Testis (tissue), 2 donors: ENCODE data around the gene GLRA1.

Experiments used
- POLR2A ChIP-seq: fragments of 450-650 bp; IDR thresholded peaks from one replicate; pipeline ENCODE4 v1.6.1; 2017; ENCODE audit warnings: antibody characterized with exemption, mild to moderate bottlenecking, moderate library complexity
- TF ChIP-seq, protein P1 (sequence below), 3 experiments: fragments of 450-650 bp in 2 of 3; fragments of 200-600 bp in 1 of 3; sonication (generic) in 1 of 3; IDR thresholded peaks; one replicate each; pipeline ENCODE4 v1.5.1; 2016 to 2019; ENCODE audit warnings: antibody characterized with exemption in 3 of 3, mild to moderate bottlenecking in 2 of 3, moderate library complexity in 1 of 3

GRCh38 chr5:151909628-151910027 is 15.0 kb downstream of the GLRA1 start:
- TF ChIP-seq, protein P1, sequence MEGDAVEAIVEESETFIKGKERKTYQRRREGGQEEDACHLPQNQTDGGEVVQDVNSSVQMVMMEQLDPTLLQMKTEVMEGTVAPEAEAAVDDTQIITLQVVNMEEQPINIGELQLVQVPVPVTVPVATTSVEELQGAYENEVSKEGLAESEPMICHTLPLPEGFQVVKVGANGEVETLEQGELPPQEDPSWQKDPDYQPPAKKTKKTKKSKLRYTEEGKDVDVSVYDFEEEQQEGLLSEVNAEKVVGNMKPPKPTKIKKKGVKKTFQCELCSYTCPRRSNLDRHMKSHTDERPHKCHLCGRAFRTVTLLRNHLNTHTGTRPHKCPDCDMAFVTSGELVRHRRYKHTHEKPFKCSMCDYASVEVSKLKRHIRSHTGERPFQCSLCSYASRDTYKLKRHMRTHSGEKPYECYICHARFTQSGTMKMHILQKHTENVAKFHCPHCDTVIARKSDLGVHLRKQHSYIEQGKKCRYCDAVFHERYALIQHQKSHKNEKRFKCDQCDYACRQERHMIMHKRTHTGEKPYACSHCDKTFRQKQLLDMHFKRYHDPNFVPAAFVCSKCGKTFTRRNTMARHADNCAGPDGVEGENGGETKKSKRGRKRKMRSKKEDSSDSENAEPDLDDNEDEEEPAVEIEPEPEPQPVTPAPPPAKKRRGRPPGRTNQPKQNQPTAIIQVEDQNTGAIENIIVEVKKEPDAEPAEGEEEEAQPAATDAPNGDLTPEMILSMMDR (IDR thresholded peaks at IDR 0.05) = no peak
- no peak for TF ChIP-seq POLR2A
